ENCODE results near the gene GREB1L. TPM values are rescaled to one million over a fixed set of nuclear protein-coding genes. Genes with fewer than 3 reads are reported as not detected.
A peak's percentile ranks its signal among the peaks of the same experiment; 100 is the strongest.

GREB1L gene
- 1 to 10 TPM in 1 of 3 donors, under 1 TPM in 2; 0.26 to 1.0 (median 0.29) TPM for total RNA-seq
- long read RNA-seq, donor 1, partial matches to known transcripts = 1 of 4 reads
- long read RNA-seq, donor 1, other reads (novel, unspliced or antisense) = 3 of 4 reads
- long read RNA-seq, donor 2 = 0 reads

DNA sequence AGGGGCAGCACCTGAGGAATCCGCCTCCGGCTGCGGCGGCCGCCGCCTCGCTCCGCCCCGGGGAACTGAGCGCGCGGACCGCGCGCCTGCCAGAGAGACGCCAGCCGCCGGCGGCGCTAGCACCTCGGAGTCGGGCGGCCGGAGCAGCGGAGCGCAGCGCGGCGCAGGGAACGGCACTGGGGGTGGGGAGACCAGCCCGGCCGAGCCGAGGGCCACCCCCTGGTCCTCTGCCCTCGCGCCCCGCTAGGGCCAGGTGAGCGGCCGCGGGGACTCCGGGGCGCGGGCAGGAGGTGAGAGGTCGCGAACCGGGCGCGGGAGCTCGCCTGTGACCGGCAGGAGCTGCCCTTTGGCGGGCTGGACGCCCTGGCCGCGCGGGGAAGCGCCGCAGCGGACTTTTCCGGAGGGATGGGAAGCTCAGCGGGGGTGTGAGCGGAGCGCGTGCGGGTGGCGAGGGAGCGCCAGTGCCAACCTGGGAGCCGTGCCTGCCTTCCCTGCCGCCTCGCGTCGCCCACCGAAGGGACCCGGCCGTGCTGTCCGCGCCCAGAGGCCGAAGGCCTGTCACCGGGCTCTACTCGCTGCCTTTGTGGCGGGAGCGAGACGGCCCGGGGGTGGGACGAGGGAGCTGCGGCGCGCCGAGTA is at the start of gene GREB1L:
TSS of gene GREB1L (plus strand) at position 92 of the 639 bp plus-strand sequence. CDS start 141,287 bp downstream, outside the sequence.
- intact Hi-C loops (cut with DNase I, micrococcal nuclease) = no loop called here
- Histone ChIP-seq H3K9me3 (no peaks in the 10 kb centered on the region), H3K4me3 (no peak within 1 kb of the TSS), H3K36me3 (ENCODE audit: low read depth) (no peaks in the 10 kb centered on the region), H3K4me1 (ENCODE audit: low read depth) (peaks cover 17% of the 10 kb centered on the region)
- ATAC-seq (peak; percentile 94), DNase-seq (peak in 2 of 3 donors; percentile 36 to 59)
- TF ChIP-seq CTCF (IDR thresholded peaks at IDR 0.05) = no peak

DNA sequence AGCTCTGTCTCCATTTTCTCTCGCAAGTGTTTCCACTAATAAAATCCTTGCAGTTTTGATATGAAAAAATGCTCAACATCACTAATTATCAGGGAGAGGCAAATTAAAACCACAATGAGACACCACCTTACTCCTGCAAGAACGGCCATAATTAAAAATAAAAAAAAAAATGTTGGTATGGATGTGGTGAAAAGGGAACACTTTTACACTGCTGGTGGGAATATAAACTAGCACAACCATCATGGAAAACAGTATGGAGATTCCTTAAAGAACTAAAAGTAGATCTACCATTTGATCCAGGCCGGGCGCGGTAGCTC is 49.8 kb upstream of the GREB1L start:
- H3K4me3 ChIP-seq = no peak overlapping the region
- no peak for TF ChIP-seq CTCF (IDR thresholded peaks at IDR 0.05)
- intact Hi-C loops (cut with DNase I, micrococcal nuclease) = loop anchor here in 1 of 2 donors (10.0 kb wide), 1 partner anchor 763 kb away; no protein-coding TSS in a partner anchor
- no peaks in the 10 kb centered on the region for H3K4me1 ChIP-seq (ENCODE audit: low read depth)
- no peaks in the 10 kb centered on the region for H3K36me3 ChIP-seq (ENCODE audit: low read depth)
- ATAC-seq (no peak), DNase-seq (no peak)
- no peaks in the 10 kb centered on the region for H3K9me3 ChIP-seq

DNA sequence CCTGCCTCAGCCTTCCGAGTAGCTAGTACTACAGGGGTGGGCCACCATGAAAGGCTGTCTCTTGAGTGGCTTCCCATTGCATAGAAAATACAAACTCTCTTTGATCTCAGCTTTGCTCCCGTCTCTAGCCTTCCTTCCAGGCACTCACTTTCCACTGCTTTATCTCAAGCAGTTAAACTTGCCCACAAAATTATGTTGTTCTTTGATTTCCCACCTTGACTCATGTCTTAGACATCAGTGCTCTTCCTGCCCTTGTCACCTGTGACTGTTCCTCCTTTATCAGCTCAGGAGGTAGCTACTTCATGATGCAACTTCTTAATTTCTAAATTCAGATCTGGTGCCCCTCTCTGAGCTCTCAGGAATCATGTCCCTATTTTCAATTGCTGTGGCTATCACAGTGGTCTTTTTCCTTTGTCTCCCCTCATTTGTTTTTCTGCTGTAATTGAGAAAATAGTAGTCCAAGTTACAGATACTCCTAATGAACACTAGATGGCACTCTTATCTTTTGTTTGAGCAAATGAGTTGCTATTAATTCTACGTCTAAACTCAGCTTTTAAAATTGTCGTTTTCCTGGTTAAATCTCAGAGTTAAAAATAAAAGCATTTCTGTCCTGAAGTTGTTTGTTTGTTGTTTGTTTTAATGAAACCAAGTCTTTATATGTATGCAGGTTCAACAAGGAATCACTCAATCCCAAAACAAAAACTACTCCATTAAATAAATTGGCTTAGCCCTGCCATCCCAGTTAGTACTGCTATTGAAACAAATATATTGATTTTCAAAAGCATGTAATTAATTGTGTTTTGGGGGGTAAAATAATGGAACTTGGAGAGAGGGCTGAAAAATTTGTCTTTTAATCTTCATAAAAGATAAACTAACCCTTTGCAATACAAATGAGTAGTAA is 46.9 kb upstream of the GREB1L start:
- intact Hi-C loops (cut with DNase I, micrococcal nuclease) = loop anchor here (2.0 to 10.0 kb wide), 2 partner anchors 250 to 760 kb away; no protein-coding TSS in a partner anchor
- DNase-seq = no peak
- H3K4me3 ChIP-seq = no peak overlapping the region
- H3K9me3 ChIP-seq = no peaks in the 10 kb centered on the region
- H3K36me3 ChIP-seq (ENCODE audit: low read depth) = no peaks in the 10 kb centered on the region
- ATAC-seq = no peak
- TF ChIP-seq CTCF (IDR thresholded peaks at IDR 0.05) = peak; percentile 41
- no peaks in the 10 kb centered on the region for H3K4me1 ChIP-seq (ENCODE audit: low read depth)

DNA sequence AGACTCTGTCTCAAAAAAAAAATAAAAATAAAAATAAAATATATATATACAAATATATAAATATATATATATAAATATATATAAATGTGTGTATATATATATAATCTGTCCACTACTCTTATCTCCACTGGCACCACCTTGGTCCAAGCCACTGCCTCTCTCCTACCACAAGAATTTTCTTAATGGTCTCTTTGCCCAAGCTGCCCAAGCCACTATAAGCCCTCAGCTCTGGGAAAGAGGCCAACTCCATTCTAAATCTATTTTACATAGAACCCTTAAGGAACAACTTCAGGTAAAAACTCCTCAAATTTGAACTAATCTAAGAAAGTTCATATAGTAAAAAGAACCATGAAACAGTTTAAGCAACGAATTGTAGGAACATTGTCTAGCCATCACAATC is 45.6 kb upstream of the GREB1L start:
- TF ChIP-seq CTCF (IDR thresholded peaks at IDR 0.05) = no peak
- intact Hi-C loops (cut with DNase I, micrococcal nuclease) = loop anchor here in 1 of 2 donors (10.0 kb wide), 1 partner anchor 758 kb away; no protein-coding TSS in a partner anchor
- ATAC-seq = no peak
- no peak for DNase-seq
- no peak overlapping the region for H3K4me3 ChIP-seq
- H3K4me1 ChIP-seq (ENCODE audit: low read depth) = no peaks in the 10 kb centered on the region
- no peaks in the 10 kb centered on the region for H3K36me3 ChIP-seq (ENCODE audit: low read depth)
- no peaks in the 10 kb centered on the region for H3K9me3 ChIP-seq

DNA sequence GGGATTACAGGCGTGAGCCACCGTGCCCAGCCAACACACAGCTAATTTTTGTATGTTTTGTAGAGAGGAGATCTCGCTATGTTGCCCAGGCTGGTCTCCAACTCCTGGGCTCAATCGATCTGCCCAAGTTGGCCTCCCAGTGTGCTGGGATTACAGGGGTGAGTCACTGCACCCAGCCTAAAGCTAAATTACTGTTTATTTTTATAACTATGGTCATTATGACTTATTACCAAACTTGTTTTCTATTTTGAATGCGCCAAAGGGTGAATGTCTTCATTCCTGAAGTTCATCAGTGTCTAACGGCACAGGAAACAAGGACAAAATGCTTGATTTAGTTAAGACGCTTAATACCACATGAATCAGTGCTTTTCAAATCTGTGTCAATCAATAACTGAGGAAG is 38.9 kb upstream of the GREB1L start:
- Histone ChIP-seq H3K9me3 (no peaks in the 10 kb centered on the region), H3K4me3 (no peak overlapping the region), H3K4me1 (ENCODE audit: low read depth) (no peaks in the 10 kb centered on the region), H3K36me3 (ENCODE audit: low read depth) (no peaks in the 10 kb centered on the region)
- DNase-seq (no peak), ATAC-seq (no peak)
- intact Hi-C loops (cut with DNase I, micrococcal nuclease) = no loop called here
- TF ChIP-seq CTCF (IDR thresholded peaks at IDR 0.05) = no peak

Data from mucosa of descending colon (tissue), 3 donors.